Activated CD4-positive, alpha-beta T cell treated with anti-CD3 and anti-CD28 coated beads for 4 hours (primary cell): Measurements from ENCODE around the gene GPC3.
A peak's percentile ranks its signal among the peaks of the same experiment; 100 is the strongest.
"Not testable (repeated sequence)": the region's sequence is repeated elsewhere in the genome, so short reads cannot be mapped to it uniquely, and the experiment has no call there.

ENCODE experiments used
- DNase-seq, 2 donors: peaks; one replicate each; pipeline ENCODE4 v3.0.0-alpha.2; 2020

Gene GPC3

GRCh38 chrX:133985164-133985966 lies at the start of gene GPC3:
Gene GPC3 (minus strand): TSS chrX:133985594.
- peak; percentile 24 to 26 for DNase-seq

DNA sequence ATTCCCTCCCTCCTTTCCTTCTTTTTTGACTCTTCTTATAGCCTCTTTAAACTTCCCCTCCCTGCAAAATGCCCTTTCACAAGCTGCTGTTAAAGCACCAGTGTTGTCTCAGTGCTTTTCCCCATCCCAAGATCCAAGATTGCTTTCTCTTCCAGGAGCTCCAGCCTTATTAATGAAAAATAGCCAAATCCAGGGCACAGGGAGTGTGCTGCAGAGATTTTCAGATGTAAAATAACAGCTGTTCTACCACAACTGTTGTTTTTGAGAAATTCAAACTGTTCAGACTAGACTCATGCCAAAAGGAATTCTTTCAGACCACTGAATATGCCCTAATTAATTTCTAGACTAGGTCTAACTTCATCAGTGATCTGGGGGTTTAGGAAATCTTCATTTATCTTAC lies 47.0 kb upstream of the GPC3 start:
- no peak for DNase-seq

- DNase-seq, result peak; percentile 1 to 30
Observed at GRCh38 chrX:134026565-134027311, 41.3 kb upstream of the GPC3 start.

DNA sequence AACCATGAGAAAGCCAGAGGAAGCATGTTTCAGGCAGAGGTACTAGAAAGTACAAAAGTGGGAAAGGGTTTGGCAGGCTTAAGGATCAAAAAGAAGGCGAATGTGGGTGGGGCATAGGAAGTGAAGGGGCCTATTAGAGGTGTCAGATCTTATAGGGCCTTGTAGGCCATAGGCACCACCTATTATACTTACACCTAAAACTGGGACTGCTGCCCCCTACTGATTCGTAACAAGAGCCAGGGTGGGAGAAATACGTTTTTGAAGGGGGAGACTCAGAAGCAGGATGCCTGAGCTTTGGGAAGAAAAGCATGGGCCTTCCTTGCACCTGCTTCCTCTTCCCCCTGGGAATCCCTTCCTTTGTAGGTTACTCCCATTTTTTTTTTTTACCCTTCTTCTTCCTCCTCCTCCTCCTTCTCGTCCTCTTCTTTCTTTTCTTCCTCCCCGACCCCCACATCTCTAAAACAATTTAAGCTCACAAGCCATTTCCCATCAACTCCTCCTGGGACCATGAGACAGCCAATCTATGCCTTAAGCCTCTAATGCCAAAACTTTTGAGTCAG lies 40.7 kb upstream of the GPC3 start:
- DNase-seq, result no peak

DNA sequence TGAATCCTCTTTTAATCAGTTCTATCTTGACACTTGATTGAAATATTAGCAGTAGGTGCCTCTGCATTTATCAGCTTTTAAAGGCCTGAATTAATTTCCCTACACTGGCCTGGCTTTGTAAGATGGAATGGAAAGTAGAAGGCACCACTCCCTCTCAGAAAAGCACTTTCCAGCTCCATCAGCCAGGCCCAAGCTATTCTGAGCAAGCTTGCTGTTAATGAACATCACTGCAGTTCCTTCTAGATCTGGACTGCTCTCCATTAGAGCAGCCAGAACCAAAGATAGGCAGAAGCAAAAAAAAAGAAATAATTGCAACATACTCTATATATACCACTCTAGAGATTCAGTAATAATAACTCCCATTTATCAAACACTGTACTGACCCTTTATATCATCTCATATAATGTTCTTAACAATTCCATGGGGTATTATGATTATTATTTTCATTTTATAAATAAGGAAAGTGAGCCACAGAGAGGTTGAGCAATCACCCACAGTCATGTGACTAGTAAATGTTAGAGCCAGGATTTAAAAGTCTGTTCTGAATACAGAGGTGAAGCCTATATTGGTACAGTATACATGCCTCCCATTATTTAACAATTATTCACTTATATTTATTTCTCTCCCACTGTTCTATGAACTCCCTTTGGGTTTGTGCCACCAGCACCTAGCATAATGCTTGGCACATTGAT lies 39.4 kb upstream of the GPC3 start:
- DNase-seq, result no peak

- DNase-seq, result no peak
Observed at GRCh38 chrX:134023851-134024281, 38.5 kb upstream of the GPC3 start.

- DNase-seq, result no peak
Observed at GRCh38 chrX:134020910-134021309, 35.5 kb upstream of the GPC3 start.

DNA sequence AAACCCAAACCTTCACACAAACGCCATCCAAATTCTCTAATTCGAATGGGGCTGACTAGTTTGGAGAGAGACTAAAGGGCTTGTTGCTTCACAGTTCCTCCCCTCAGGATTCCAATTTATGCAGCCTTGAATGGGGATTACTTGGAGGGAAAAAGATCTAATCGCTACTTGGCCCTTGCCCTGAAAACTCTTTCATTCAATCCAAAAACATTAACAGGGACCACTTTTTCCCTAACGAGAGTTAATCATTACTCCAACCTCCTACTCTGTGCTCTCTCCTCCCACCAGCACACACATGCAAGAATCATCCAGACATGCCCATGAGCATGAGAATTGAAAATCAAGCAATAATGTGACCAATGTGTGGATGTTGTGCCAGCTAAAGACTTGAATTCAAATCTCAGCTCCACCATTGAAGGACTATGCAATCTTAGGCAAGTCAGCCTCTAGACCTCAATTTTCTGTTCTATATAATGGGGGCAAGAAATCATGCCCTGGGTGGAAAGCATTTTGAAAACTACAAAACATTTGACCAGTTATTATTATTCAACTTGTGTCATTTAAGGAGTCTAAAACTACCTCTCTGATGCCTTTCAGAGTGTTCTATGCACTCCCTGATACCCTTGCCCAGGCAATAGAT lies 34.3 kb upstream of the GPC3 start:
- DNase-seq, result no peak

DNA sequence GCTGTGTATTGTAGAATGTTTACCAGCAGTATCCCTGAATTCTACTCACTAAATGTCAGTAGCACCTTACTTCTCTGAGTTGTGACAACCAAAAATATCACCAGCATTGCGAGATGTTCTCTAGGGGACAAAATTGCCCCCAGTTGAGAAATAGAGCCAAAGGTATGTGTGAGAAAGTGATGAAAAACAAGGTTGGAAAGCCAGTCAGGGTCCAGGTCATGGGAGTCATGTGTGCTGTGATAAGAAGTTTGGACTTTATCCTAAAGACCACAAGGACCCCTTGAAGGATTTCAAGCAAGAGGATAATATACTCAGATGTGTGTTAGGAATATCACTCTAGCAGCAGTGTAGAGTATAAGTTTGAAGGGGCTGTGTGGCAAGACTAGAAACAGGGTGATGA lies 30.9 kb upstream of the GPC3 start:
- DNase-seq, result not testable (repeated sequence)

DNA sequence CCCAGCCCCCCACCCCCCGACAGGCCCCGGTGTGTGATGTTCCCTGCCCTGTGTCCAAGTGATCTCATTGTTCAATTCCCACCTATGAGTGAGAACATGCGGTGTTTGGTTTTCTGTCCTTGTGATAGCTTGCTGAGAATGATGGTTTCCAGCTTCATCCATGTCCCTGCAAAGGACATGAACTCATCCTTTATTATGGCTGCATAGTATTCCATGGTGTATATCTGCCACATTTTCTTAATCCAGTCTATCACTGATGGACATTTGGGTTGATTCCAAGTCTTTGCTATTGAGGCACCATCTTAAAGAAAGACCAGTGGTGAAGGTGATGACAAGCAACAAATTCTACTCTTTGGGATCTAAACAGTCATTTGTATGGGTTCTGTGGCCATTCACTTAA lies 30.1 kb upstream of the GPC3 start:
- DNase-seq, result not testable (repeated sequence)

GRCh38 chrX:134013524-134013923 lies 28.1 kb upstream of the GPC3 start:
- no peak for DNase-seq

- DNase-seq, result no peak
Observed at GRCh38 chrX:134013092-134013497, 27.7 kb upstream of the GPC3 start.

DNA sequence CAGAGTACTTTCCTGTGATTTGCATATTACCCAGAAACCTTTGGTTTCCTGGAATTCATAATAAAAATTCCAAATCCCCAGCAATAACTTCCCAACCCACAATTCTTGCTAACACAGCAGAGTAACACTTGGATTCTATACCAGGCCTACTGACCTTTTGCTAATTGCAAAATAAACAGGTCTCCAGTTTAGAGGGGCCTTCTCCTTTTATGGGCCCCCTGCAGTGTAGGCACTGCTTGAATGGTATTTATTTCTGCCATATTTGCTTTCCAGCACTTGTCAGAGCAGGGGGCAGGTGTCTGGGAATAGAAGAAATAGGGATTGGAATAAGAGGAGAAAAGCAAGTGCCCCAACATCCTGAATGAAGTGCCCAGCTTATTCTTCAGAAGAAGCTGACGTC lies 25.3 kb upstream of the GPC3 start:
- DNase-seq, result no peak

GRCh38 chrX:134007716-134008115 lies 22.3 kb upstream of the GPC3 start:
- no peak for DNase-seq

GRCh38 chrX:134006484-134007161 lies 21.2 kb upstream of the GPC3 start:
- DNase-seq, result no peak

- no peak for DNase-seq
Observed at GRCh38 chrX:134004084-134004483, 18.7 kb upstream of the GPC3 start.

- DNase-seq, result no peak
Observed at GRCh38 chrX:134002921-134003615, 17.7 kb upstream of the GPC3 start.

- no peak for DNase-seq
Observed at GRCh38 chrX:134000260-134001245, 15.2 kb upstream of the GPC3 start.

DNA sequence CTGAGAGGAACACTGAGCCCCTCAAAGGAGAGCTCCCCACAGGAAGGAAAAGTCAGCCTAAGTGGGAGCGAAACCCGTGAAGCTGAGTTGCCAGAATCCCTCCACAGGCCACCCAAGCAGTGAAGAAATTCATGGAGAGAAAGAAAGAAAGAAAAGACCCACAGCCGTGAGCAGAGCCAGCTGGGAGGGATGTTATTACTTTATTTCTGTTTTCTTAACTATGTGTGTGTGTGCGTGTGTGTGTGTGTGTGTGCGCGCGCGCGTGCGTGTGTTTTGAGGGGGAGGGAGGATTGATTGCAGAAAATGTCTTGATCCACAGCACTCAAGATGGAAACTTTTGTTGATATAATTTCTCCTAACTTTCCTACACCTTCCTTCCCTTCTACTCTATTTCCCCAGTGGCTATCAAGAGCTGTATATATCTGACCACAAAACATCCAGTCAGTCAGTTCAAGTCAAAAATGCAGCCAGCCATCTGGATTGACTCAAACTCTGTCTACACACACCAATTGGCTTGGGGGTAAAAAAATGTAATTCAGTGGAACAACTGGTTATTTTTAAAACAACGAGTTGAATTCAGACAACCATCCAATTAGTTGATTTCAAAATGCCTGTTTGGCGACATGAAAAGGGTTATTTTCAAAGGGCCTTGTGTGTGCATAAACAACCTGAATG lies 13.8 kb upstream of the GPC3 start:
- DNase-seq, result no peak

GRCh38 chrX:133995759-133996158 lies 10.4 kb upstream of the GPC3 start:
- DNase-seq, result no peak
